Keratinocyte (primary cell): ENCODE results near the gene BBIP1. TPM values are rescaled to one million over a fixed set of nuclear protein-coding genes. Genes with fewer than 3 reads are reported as not detected.
A peak's percentile ranks its signal among the peaks of the same experiment; 100 is the strongest.

Source experiments
- DNase-seq: peaks from one replicate; pipeline ENCODE4 v3.0.0-alpha.2; 2011; ENCODE audit warnings: low read depth, missing footprints, low spot score
- FAIRE-seq: peaks from 2 replicates; lab custom pipeline; 2011; peaks lifted over from hg19 to GRCh38; lab: Jason Lieb, UNC
- H2AFZ ChIP-seq: 2 replicates; pipeline ENCODE4 v1.6.0; 2012; ENCODE audit warnings: low read length, control low read depth, inconsistent platforms; ENCODE audit not compliant: control insufficient read depth
- H3K27ac ChIP-seq: 2 replicates; pipeline ENCODE4 v1.5.1; 2011; ENCODE audit warnings: low read length; ENCODE audit not compliant: control insufficient read depth, insufficient read depth
- H3K27me3 ChIP-seq: 3 replicates; pipeline ENCODE4 v1.6.0; 2011; ENCODE audit warnings: low read length; ENCODE audit not compliant: control insufficient read depth, insufficient read depth; ENCODE audit errors: extremely low read depth
- H3K36me3 ChIP-seq, 2 experiments: 2 replicates in 1 of 2; 3 replicates in 1 of 2; pipeline ENCODE4 v1.5.1; 2011; ENCODE audit warnings: low read length in 2 of 2, mild to moderate bottlenecking in 1 of 2; ENCODE audit not compliant: control insufficient read depth in 2 of 2, insufficient read depth in 2 of 2; ENCODE audit errors: extremely low read depth in 1 of 2
- H3K4me1 ChIP-seq: 3 replicates; pipeline ENCODE4 v1.5.1; 2011; ENCODE audit warnings: low read length; ENCODE audit not compliant: control insufficient read depth, insufficient read depth; ENCODE audit errors: extremely low read depth
- H3K4me2 ChIP-seq: 3 replicates; pipeline ENCODE4 v1.6.0; 2011; ENCODE audit warnings: low read depth, low read length; ENCODE audit not compliant: control insufficient read depth, insufficient read depth; ENCODE audit errors: extremely low read depth
- H3K4me3 ChIP-seq, 3 experiments: fragments of 200-600 bp in 1 of 3; sonication (generic) in 1 of 3; 2 replicates in 2 of 3; 3 replicates in 1 of 3; pipeline ENCODE4 v1.5.1; 2011 to 2016; ENCODE audit warnings: low read length in 3 of 3, mild to moderate bottlenecking in 3 of 3, control low read depth in 2 of 3, inconsistent platforms in 1 of 3, low read depth in 1 of 3, mixed read lengths in 1 of 3, mixed run types in 1 of 3, moderate library complexity in 1 of 3; ENCODE audit not compliant: control insufficient read depth in 2 of 3, insufficient read depth in 2 of 3; ENCODE audit errors: extremely low read depth in 1 of 3
- H3K79me2 ChIP-seq: 2 replicates; pipeline ENCODE4 v1.6.0; 2012; ENCODE audit warnings: low read length; ENCODE audit not compliant: control insufficient read depth, insufficient read depth
- H3K9ac ChIP-seq: 3 replicates; pipeline ENCODE4 v1.6.0; 2011; ENCODE audit warnings: low read length; ENCODE audit not compliant: control insufficient read depth, insufficient read depth; ENCODE audit errors: extremely low read depth
- H3K9me1 ChIP-seq: 3 replicates; pipeline ENCODE4 v1.6.0; 2011; ENCODE audit warnings: low read length; ENCODE audit not compliant: control insufficient read depth, insufficient read depth; ENCODE audit errors: extremely low read depth
- H3K9me3 ChIP-seq: 2 replicates; pipeline ENCODE4 v1.5.1; 2012; ENCODE audit warnings: low read depth, low read length; ENCODE audit not compliant: control insufficient read depth
- H4K20me1 ChIP-seq: 3 replicates; pipeline ENCODE4 v1.6.0; 2011; ENCODE audit warnings: low read length; ENCODE audit not compliant: control insufficient read depth, insufficient read depth; ENCODE audit errors: extremely low read depth
- EZH2 ChIP-seq: IDR thresholded peaks from one replicate; pipeline ENCODE4 v1.6.1; 2012; ENCODE audit warnings: inconsistent platforms, mild to moderate bottlenecking, low read length, moderate library complexity
- dilution Hi-C: fragments of 300-500 bp; cut with MboI; formaldehyde crosslinking; loops from one replicate; pipeline ENCODE4 v1.7.0; 2020; ENCODE audit warnings: low sequenced_read_pairs; ENCODE audit not compliant: extremely low pct_ligation_motif_present
- polyA plus RNA-seq, 5 experiments: library from polyadenylated mRNA; depleted of rRNA in 3 of 5; stranded (reverse) in 3 of 5; stranded (forward) in 1 of 5; unstranded in 1 of 5; fragments of >200 nt; gene quantifications; 1 replicate in 1 of 5; 2 replicates in 3 of 5; 3 replicates in 1 of 5; pipeline versions ENCODE4 v1.2.1 to v1.2.3, GENCODE V29; 2011 to 2012; ENCODE audit warnings: missing spikeins in 2 of 5, low read depth in 1 of 5, low replicate concordance in 1 of 5
- TF ChIP-seq, protein P1 (sequence below), 3 experiments: IDR thresholded peaks in 1 of 3; conservative IDR thresholded peaks in 1 of 3; optimal IDR thresholded peaks in 1 of 3; 2 replicates in 2 of 3; 3 replicates in 1 of 3; pipeline versions ENCODE3 to v1.5.1; 2011; ENCODE audit warnings: low read length in 3 of 3, mild to moderate bottlenecking in 3 of 3, moderate library complexity in 2 of 3, control low read depth in 1 of 3, inconsistent platforms in 1 of 3; ENCODE audit not compliant: insufficient read depth in 2 of 3; ENCODE audit errors: extremely low read depth in 1 of 3

Gene BBIP1
- polyA plus RNA-seq, 1 donor (not counting 4 experiments of a cell fraction or from before 2014, with no cell fraction given) = 30.4 TPM

DNA sequence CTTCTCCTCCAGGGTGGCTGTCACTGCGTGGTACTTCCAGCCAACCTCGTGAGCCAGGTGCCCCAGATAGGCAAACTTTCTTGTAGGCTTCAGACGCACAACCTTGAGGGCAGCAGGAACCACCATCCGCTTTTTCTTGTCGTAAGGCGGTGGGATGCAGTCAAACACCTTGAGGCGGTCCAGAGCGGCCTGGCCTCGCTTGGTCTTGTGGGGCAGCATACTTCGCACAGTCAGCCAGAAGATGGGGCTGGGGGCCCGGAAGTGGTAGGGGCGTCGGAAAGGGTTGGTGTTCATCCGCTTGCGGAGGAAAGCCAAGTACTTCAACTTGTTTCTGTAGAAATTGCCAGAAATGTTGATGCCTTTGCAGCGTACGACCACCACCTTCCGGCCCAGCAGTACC, 17.8 kb upstream of the BBIP1 start:
- Histone ChIP-seq H3K9ac (no peak overlapping the region), H2AFZ (no peak overlapping the region), H3K36me3 (peaks cover 0 to 2% of the 10 kb centered on the region in 2 experiments), H3K4me1 (peaks cover 20% of the 10 kb centered on the region), H3K4me3 (no peak overlapping the region), H4K20me1 (peaks cover 6% of the 10 kb centered on the region), H3K4me2 (no peak overlapping the region), H3K9me3 (no peaks in the 10 kb centered on the region), H3K27me3 (no peaks in the 10 kb centered on the region), H3K9me1 (no peaks in the 10 kb centered on the region), H3K27ac (no peak overlapping the region), H3K79me2 (peaks cover 81% of the 10 kb centered on the region)
- TF ChIP-seq, protein P1, sequence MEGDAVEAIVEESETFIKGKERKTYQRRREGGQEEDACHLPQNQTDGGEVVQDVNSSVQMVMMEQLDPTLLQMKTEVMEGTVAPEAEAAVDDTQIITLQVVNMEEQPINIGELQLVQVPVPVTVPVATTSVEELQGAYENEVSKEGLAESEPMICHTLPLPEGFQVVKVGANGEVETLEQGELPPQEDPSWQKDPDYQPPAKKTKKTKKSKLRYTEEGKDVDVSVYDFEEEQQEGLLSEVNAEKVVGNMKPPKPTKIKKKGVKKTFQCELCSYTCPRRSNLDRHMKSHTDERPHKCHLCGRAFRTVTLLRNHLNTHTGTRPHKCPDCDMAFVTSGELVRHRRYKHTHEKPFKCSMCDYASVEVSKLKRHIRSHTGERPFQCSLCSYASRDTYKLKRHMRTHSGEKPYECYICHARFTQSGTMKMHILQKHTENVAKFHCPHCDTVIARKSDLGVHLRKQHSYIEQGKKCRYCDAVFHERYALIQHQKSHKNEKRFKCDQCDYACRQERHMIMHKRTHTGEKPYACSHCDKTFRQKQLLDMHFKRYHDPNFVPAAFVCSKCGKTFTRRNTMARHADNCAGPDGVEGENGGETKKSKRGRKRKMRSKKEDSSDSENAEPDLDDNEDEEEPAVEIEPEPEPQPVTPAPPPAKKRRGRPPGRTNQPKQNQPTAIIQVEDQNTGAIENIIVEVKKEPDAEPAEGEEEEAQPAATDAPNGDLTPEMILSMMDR (optimal IDR thresholded peaks at IDR 0.05 in 1 of 3, IDR thresholded peaks at IDR 0.05 in 1 of 3, conservative IDR thresholded peaks at IDR 0.05 in 1 of 3; ENCODE audit: extremely low read depth in 1 of 3, insufficient read depth in 2 of 3, low read length in 3 of 3) = no peak
- TF ChIP-seq EZH2 = no peak
- FAIRE-seq (no peak), DNase-seq (no peak)
- dilution Hi-C loops = no loop called here

DNA sequence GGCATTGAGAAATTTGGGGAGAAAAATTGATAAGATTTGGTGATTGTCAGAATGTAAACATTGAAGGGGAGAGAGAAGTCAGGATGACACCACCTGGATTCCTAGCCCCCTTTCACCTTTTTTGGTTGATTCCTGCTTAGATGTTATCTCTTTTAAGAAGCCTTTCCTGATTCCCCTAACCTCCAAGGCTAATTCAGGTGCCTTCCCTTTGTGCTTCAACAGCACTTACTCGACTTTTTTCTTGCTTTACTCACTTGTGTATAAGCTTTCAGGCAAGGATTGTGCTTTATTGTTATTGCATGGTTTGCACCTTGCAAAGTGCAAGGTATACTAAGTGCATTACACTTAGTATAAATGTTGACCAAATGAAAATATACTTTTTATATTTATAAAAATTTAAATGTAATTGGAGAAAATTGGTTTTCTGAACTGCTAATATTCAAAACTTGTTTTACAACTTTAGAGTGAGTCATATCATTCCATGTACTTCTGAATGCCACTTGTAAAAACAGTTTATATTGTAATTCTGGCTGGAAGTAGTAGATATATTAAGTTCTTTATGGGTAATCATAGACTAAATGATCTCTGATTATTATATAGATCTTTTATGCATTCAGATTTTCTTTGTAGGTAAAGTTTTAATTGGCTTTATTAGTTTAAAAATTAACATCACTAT, 13.7 kb upstream of the BBIP1 start:
- no peaks in the 10 kb centered on the region for H3K27me3 ChIP-seq
- TF ChIP-seq, protein P1 (optimal IDR thresholded peaks at IDR 0.05 in 1 of 3, IDR thresholded peaks at IDR 0.05 in 1 of 3, conservative IDR thresholded peaks at IDR 0.05 in 1 of 3; ENCODE audit: extremely low read depth in 1 of 3, insufficient read depth in 2 of 3, low read length in 3 of 3) = no peak
- no peak for TF ChIP-seq EZH2
- no peak overlapping the region for H3K27ac ChIP-seq
- no peak overlapping the region for H3K9ac ChIP-seq
- dilution Hi-C loops = no loop called here
- H3K9me3 ChIP-seq = no peaks in the 10 kb centered on the region
- H2AFZ ChIP-seq = no peak overlapping the region
- H3K4me1 ChIP-seq = peaks cover 22% of the 10 kb centered on the region
- no peak for DNase-seq
- peaks cover 6% of the 10 kb centered on the region for H4K20me1 ChIP-seq
- peaks cover 0 to 2% of the 10 kb centered on the region in 2 experiments for H3K36me3 ChIP-seq
- no peak overlapping the region for H3K4me3 ChIP-seq
- H3K9me1 ChIP-seq = no peaks in the 10 kb centered on the region
- peaks cover 87% of the 10 kb centered on the region for H3K79me2 ChIP-seq
- FAIRE-seq = no peak
- peak overlapping the region; percentile 42 for H3K4me2 ChIP-seq
